Measurements from ENCODE around the gene PRR23A. TPM values are rescaled to one million over a fixed set of nuclear protein-coding genes. Genes with fewer than 3 reads are reported as not detected.

The PRR23A gene
- total and polyA plus RNA-seq, 2 of the 4 experiments (the other 2 are of a cell fraction) = not detected

- Histone ChIP-seq H3K56ac (ENCODE audit: extremely low read depth, insufficient read depth, low read length) (no peak overlapping the region), H3K9me1 (ENCODE audit: insufficient read depth, low read length) (no peaks in the 10 kb centered on the region), H2AK9ac (replicated peaks; ENCODE audit: low read depth, low read length, poor library complexity) (no peak overlapping the region), H2BK15ac (ENCODE audit: low read depth, low read length) (no peak overlapping the region), H4K5ac (ENCODE audit: low read depth, low read length) (no peak overlapping the region), H3K23ac (ENCODE audit: low read depth, low read length) (no peak overlapping the region), H3K27me3 (ENCODE audit: control insufficient read depth, insufficient read depth, low read length) (peaks cover 24% of the 10 kb centered on the region), H3K79me1 (ENCODE audit: low read depth in 1 of 2, low read length in 2 of 2) (no peaks in the 10 kb centered on the region), H4K8ac (ENCODE audit: low read depth in 2 of 2, low read length in 2 of 2) (no peak overlapping the region), H3K14ac (replicated peaks; ENCODE audit: low read depth, low read length) (no peak overlapping the region), H4K91ac (ENCODE audit: insufficient read depth, low read depth, low read length) (no peak overlapping the region), H3K4me2 (ENCODE audit: low read depth, low read length) (no peak overlapping the region), H3K9me3 (ENCODE audit: control insufficient read depth, insufficient read depth, low read length) (no peaks in the 10 kb centered on the region), H4K20me1 (ENCODE audit: insufficient read depth, low read length) (no peaks in the 10 kb centered on the region), H3K27ac (ENCODE audit: insufficient read depth, low read length) (no peak overlapping the region), H2AFZ (replicated peaks; ENCODE audit: low read length, poor library complexity) (no peak overlapping the region), H3K18ac (ENCODE audit: low read depth, low read length) (no peak overlapping the region), H2AK5ac (ENCODE audit: low read depth, low read length) (no peak overlapping the region), H3K36me3 (ENCODE audit: control insufficient read depth, insufficient read depth, low read length) (no peaks in the 10 kb centered on the region), H3K4me1 (ENCODE audit: control insufficient read depth, insufficient read depth, low read length) (0 out of 2 replicates have a peak, but pooled peaks cover 1% of the 10 kb centered on the region), H3K4me3 (ENCODE audit: insufficient read depth, low read depth, low read length) (no peak overlapping the region), H2BK5ac (ENCODE audit: low read depth, low read length, poor library complexity, severe bottlenecking) (no peak overlapping the region), H3K9ac (ENCODE audit: low read depth, low read length) (no peak overlapping the region), H2BK20ac (ENCODE audit: low read depth, low read length) (no peak overlapping the region), H2BK120ac (ENCODE audit: low read depth, low read length) (no peak overlapping the region), H3K4ac (ENCODE audit: low read depth, low read length) (no peak overlapping the region)
- in situ Hi-C loops (cut with MboI; ENCODE audit: low sequenced_read_pairs) (no loop called here), dilution Hi-C loops (cut with HindIII; ENCODE audit: low sequenced_read_pairs, unreplicated experiment) (no loop called here), intact Hi-C loops (cut with micrococcal nuclease) (no loop called here)
- ATAC-seq (ENCODE audit: low read depth) = no peak
- POLR2A ChIA-PET (ENCODE audit: unreplicated experiment) = no interaction called here
- no peak for DNase-seq
- CTCF ChIA-PET = interaction anchor here (0.7 kb wide), 3 partner anchors 338 to 852 kb away, joined by 4 to 6 read pairs (median 5); no protein-coding TSS in a partner anchor
- TF ChIP-seq SMC3 (IDR thresholded peaks at IDR 0.05; ENCODE audit: low read depth, low read length) (no peak), NFE2L2 (IDR thresholded peaks at IDR 0.05; ENCODE audit: low read depth, low read length) (no peak), USF2 (IDR thresholded peaks at IDR 0.05; ENCODE audit: low read depth, low read length) (no peak), POLR2A (IDR thresholded peaks at IDR 0.05; ENCODE audit: low read depth, low read length) (no peak)
- BruUV-seq (replicated peaks) = no TSS peak
These were observed 41.1 kb downstream of the PRR23A start for GRCh38 chr3:138964923-138965322.
